HG03045 (cell line): ENCODE measurements around the gene LBR.

Experiments used
- ATAC-seq: cut with Tn5 transposase; IDR thresholded peaks from one replicate; pipeline ENCODE4 v1.9.1; 2021; ENCODE audit warnings: mild to moderate bottlenecking, moderate library complexity; ENCODE audit not compliant: unreplicated experiment

Gene LBR

GRCh38 chr1:225378880-225379279 lies 49.0 kb downstream of the LBR start:
- no peak for ATAC-seq

- ATAC-seq = no peak
Measured at GRCh38 chr1:225374996-225375395, 52.8 kb downstream of the LBR start.

- ATAC-seq = no peak
Measured at GRCh38 chr1:225373155-225373554, 54.7 kb downstream of the LBR start.

- ATAC-seq = no peak
Measured at GRCh38 chr1:225371366-225372010, 56.4 kb downstream of the LBR start.

GRCh38 chr1:225368036-225368552 lies 59.7 kb downstream of the LBR start:
- ATAC-seq = no peak

- ATAC-seq = no peak
Measured at GRCh38 chr1:225366552-225366951, 61.3 kb downstream of the LBR start.

- ATAC-seq = no peak
Measured at GRCh38 chr1:225366018-225366417, 61.8 kb downstream of the LBR start.

- no peak for ATAC-seq
Measured at GRCh38 chr1:225364439-225364838, 63.4 kb downstream of the LBR start.

- ATAC-seq = no peak
Measured at GRCh38 chr1:225362805-225363204, 65.0 kb downstream of the LBR start.

- ATAC-seq = no peak
Measured at GRCh38 chr1:225361176-225361575, 66.7 kb downstream of the LBR start.

GRCh38 chr1:225360119-225360518 lies 67.7 kb downstream of the LBR start:
- ATAC-seq = no peak

- no peak for ATAC-seq
Measured at GRCh38 chr1:225355863-225356262, 72.0 kb downstream of the LBR start.

GRCh38 chr1:225354906-225355305 lies 72.9 kb downstream of the LBR start:
- no peak for ATAC-seq
